Measurements from ENCODE around the gene BSDC1. TPM values are rescaled to one million over a fixed set of nuclear protein-coding genes. Genes with fewer than 3 reads are reported as not detected.
A peak's percentile ranks its signal among the peaks of the same experiment; 100 is the strongest.

BSDC1 gene
- total and polyA plus RNA-seq, 8 donors = 23.8 to 126 (median 45.5) TPM

GRCh38 chr1:32327204-32327603 is 67.0 kb downstream of the BSDC1 start:
- no peak overlapping the region for H3K4me3 ChIP-seq
- no peak overlapping the region for H3K27ac ChIP-seq
- TF ChIP-seq POLR2A (IDR thresholded peaks at IDR 0.05) (no peak), POLR2AphosphoS5 (IDR thresholded peaks at IDR 0.05) (no peak), CTCF (IDR thresholded peaks at IDR 0.05) (no peak), EP300 (IDR thresholded peaks at IDR 0.05) (no peak)
- WGBS, 5 donors = 93 to 97% (median 95%) methylated on average over 10 to 11 of the region's 11 CpGs
- DNase-seq = no peak
- peaks cover 8 to 20% (median 13%) of the 10 kb centered on the region in 4 donors for H3K4me1 ChIP-seq
- intact Hi-C loops (cut with DNase I; ENCODE audit: low total_unique reads) = no loop called here
- H3K36me3 ChIP-seq = peaks cover 47 to 96% (median 89%) of the 10 kb centered on the region in 4 donors
- no peaks in the 10 kb centered on the region for H3K9me3 ChIP-seq
- H3K27me3 ChIP-seq = no peaks in the 10 kb centered on the region

DNA sequence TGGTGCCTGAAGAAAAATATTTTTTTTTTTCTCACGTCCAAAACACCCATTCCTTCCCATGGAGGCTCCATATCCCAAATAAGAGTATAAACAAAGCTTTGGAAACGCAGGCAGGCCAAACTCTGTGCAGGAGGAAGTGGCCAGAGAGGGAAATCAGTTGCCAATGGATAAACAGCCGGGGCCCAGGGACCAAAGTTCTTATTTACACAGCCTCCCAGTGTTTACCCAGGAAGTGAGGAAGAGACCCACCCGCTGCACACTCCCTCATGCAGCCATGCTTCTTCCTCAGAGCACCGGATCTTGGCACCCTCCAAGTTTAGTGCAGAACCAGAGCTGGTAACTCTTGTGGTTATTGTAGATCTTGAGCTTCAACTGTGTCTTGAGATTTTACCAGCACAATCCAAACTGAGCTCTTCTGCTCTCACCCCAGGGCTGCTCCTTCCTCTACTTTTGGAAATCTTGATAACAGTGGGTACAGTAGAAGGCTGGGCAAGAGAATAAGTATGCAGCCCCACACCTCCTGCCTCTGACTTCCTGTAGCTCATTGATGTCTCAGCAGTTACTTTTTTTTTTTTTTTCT is 72.4 kb downstream of the BSDC1 start:
- intact Hi-C loops (cut with DNase I; ENCODE audit: low total_unique reads) = no loop called here
- H3K4me1 ChIP-seq = peaks cover 24 to 45% (median 35%) of the 10 kb centered on the region in 4 donors
- no peaks in the 10 kb centered on the region for H3K27me3 ChIP-seq
- WGBS, 5 donors = 7 to 20% (median 16%) methylated on average over 5 of the region's 5 CpGs
- H3K27ac ChIP-seq = peak overlapping the region; percentile 80 to 87 (median 85)
- TF ChIP-seq EP300 (IDR thresholded peaks at IDR 0.05) = no peak
- peak in 2 of 3 donors; percentile 32 to 66 for TF ChIP-seq POLR2AphosphoS5 (IDR thresholded peaks at IDR 0.05)
- H3K36me3 ChIP-seq = peaks cover 19 to 76% (median 68%) of the 10 kb centered on the region in 4 donors
- DNase-seq = peak; percentile 88 to 90
- H3K9me3 ChIP-seq = no peaks in the 10 kb centered on the region
- peak overlapping the region in 1 of 4 donors; percentile 23 for H3K4me3 ChIP-seq

GRCh38 chr1:32318127-32318869 is 75.9 kb downstream of the BSDC1 start:
- no peaks in the 10 kb centered on the region for H3K9me3 ChIP-seq
- TF ChIP-seq EP300 (IDR thresholded peaks at IDR 0.05) (no peak), CTCF (IDR thresholded peaks at IDR 0.05) (no peak), POLR2AphosphoS5 (IDR thresholded peaks at IDR 0.05) (no peak), POLR2A (IDR thresholded peaks at IDR 0.05) (no peak)
- H3K36me3 ChIP-seq = peaks cover 10 to 51% (median 47%) of the 10 kb centered on the region in 4 donors
- H3K27me3 ChIP-seq = no peaks in the 10 kb centered on the region
- no peak for DNase-seq
- WGBS, 5 donors = 85 to 93% (median 92%) methylated on average over 10 of the region's 10 CpGs
- no peak overlapping the region for H3K4me3 ChIP-seq
- intact Hi-C loops (cut with DNase I; ENCODE audit: low total_unique reads) = no loop called here
- H3K27ac ChIP-seq = no peak overlapping the region
- peaks cover 30 to 53% (median 46%) of the 10 kb centered on the region in 4 donors for H3K4me1 ChIP-seq

DNA sequence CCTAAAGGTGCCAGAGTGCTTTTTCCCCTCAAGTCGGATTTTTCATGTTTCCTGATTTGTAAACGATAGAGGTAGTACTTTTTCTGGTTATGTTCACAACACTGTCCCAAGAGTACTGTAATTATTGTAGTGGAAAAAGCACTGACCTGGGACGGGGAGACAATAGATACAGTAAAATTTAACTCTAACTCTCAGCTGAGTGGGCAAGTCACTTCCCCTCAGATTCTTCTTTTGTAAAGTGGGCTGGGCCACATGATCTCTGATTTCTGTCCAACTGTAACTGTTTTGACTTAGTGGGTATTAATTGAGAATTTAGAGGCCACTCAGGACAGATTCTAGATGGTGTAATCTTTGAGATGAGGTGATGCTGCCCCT is 77.4 kb downstream of the BSDC1 start:
- Histone ChIP-seq H3K9me3 (no peaks in the 10 kb centered on the region), H3K4me3 (no peak overlapping the region), H3K36me3 (peaks cover 10 to 50% (median 43%) of the 10 kb centered on the region in 4 donors), H3K27me3 (no peaks in the 10 kb centered on the region), H3K27ac (peak overlapping the region in 1 of 5 donors; percentile 79), H3K4me1 (peaks cover 19 to 39% (median 34%) of the 10 kb centered on the region in 4 donors)
- intact Hi-C loops (cut with DNase I; ENCODE audit: low total_unique reads) = no loop called here
- 60 to 75% (median 63%) methylated on average over 3 of the region's 3 CpGs for WGBS, 5 donors
- DNase-seq = no peak
- TF ChIP-seq EP300 (IDR thresholded peaks at IDR 0.05) (no peak), POLR2A (IDR thresholded peaks at IDR 0.05) (no peak), CTCF (IDR thresholded peaks at IDR 0.05) (no peak), POLR2AphosphoS5 (IDR thresholded peaks at IDR 0.05) (no peak)

Other genes with a start within 250 kb of the BSDC1 start
- 10 to 100 TPM; 20.6 to 48.1 (median 28.0) TPM for gene TXLNA, start 214.8 kb downstream of the BSDC1 start, total RNA-seq
- gene TXLNA, start 214.8 kb downstream of the BSDC1 start, polyA plus RNA-seq = 10 to 100 TPM in 2 of 3 donors, 1 to 10 TPM in 1; 9.8 to 18.4 (median 12.1) TPM
- gene CCDC28B, start 193.8 kb downstream of the BSDC1 start, total RNA-seq = 10 to 100 TPM in 1 of 5 donors, 1 to 10 TPM in 1, under 1 TPM in 1, not detected in 2; 0.45 to 27.8 (median 5.3) TPM
- 10 to 100 TPM in 2 of 3 donors, 1 to 10 TPM in 1; 8.7 to 11.8 (median 10.7) TPM for gene CCDC28B, start 193.8 kb downstream of the BSDC1 start, polyA plus RNA-seq
- gene IQCC, start 188.8 kb downstream of the BSDC1 start, total RNA-seq = 1 to 10 TPM in 4 of 5 donors, not detected in 1; 2.3 to 5.5 (median 2.9) TPM
- gene IQCC, start 188.8 kb downstream of the BSDC1 start, polyA plus RNA-seq = 1 to 10 TPM; 1.3 to 2.1 (median 1.7) TPM
- not detected for gene DCDC2B, start 185.4 kb downstream of the BSDC1 start, total RNA-seq
- not detected for gene DCDC2B, start 185.4 kb downstream of the BSDC1 start, polyA plus RNA-seq
- gene TMEM234, start 172.1 kb downstream of the BSDC1 start, total RNA-seq = 100 to 1,000 TPM in 1 of 5 donors, 10 to 100 TPM in 4; 19.1 to 169 (median 27.1) TPM
- gene TMEM234, start 172.1 kb downstream of the BSDC1 start, polyA plus RNA-seq = 10 to 100 TPM; 11.6 to 14.3 (median 13.4) TPM
- gene EIF3I, start 172.0 kb downstream of the BSDC1 start, total RNA-seq = 100 to 1,000 TPM in 2 of 5 donors, 10 to 100 TPM in 3; 21.1 to 444 (median 90.1) TPM
- gene EIF3I, start 172.0 kb downstream of the BSDC1 start, polyA plus RNA-seq = 100 to 1,000 TPM; 180 to 245 (median 198) TPM
- 10 to 100 TPM in 1 of 5 donors, 1 to 10 TPM in 1, not detected in 3; 1.6 to 36.8 TPM for gene FAM167B, start 147.2 kb downstream of the BSDC1 start, total RNA-seq
- 1 to 10 TPM; 3.6 to 7.1 (median 4.7) TPM for gene FAM167B, start 147.2 kb downstream of the BSDC1 start, polyA plus RNA-seq
- gene LCK, start 143.2 kb downstream of the BSDC1 start, total RNA-seq = 1 to 10 TPM in 4 of 5 donors, under 1 TPM in 1; 0.58 to 6.4 (median 2.0) TPM
- gene LCK, start 143.2 kb downstream of the BSDC1 start, polyA plus RNA-seq = 1 to 10 TPM; 1.5 to 4.1 (median 2.3) TPM
- 100 to 1,000 TPM in 1 of 5 donors, 10 to 100 TPM in 4; 62.0 to 143 (median 77.0) TPM for gene HDAC1, start 102.4 kb downstream of the BSDC1 start, total RNA-seq
- 100 to 1,000 TPM in 1 of 3 donors, 10 to 100 TPM in 2; 50.7 to 113 (median 57.1) TPM for gene HDAC1, start 102.4 kb downstream of the BSDC1 start, polyA plus RNA-seq
- gene MARCKSL1, start 58.2 kb downstream of the BSDC1 start, total RNA-seq = 10 to 100 TPM in 4 of 5 donors, 1 to 10 TPM in 1; 7.6 to 99.4 (median 22.9) TPM
- gene MARCKSL1, start 58.2 kb downstream of the BSDC1 start, polyA plus RNA-seq = 100 to 1,000 TPM in 1 of 3 donors, 10 to 100 TPM in 2; 46.4 to 100 (median 95.3) TPM
- gene FAM229A, start 32.0 kb downstream of the BSDC1 start, total RNA-seq = 10 to 100 TPM in 2 of 5 donors, 1 to 10 TPM in 3; 2.2 to 21.6 (median 8.8) TPM
- 10 to 100 TPM in 1 of 3 donors, 1 to 10 TPM in 2; 7.8 to 10.3 (median 8.7) TPM for gene FAM229A, start 32.0 kb downstream of the BSDC1 start, polyA plus RNA-seq
- under 1 TPM in 1 of 5 donors, not detected in 4; 0.92 TPM for gene TSSK3, start 31.9 kb downstream of the BSDC1 start, total RNA-seq
- under 1 TPM in 1 of 3 donors, not detected in 2; 0.43 TPM for gene TSSK3, start 31.9 kb downstream of the BSDC1 start, polyA plus RNA-seq
- under 1 TPM in 2 of 5 donors, not detected in 3; under 0.01 to 0.37 TPM for gene ZBTB8B, start 70.6 kb upstream of the BSDC1 start, total RNA-seq
- under 1 TPM in 1 of 3 donors, not detected in 2; 0.15 TPM for gene ZBTB8B, start 70.6 kb upstream of the BSDC1 start, polyA plus RNA-seq
- gene ZBTB8A, start 145.0 kb upstream of the BSDC1 start, total RNA-seq = 10 to 100 TPM in 1 of 5 donors, 1 to 10 TPM in 2, under 1 TPM in 2; 0.58 to 23.9 (median 6.5) TPM
- gene ZBTB8A, start 145.0 kb upstream of the BSDC1 start, polyA plus RNA-seq = 1 to 10 TPM; 1.6 to 4.1 (median 2.1) TPM

Measured in stomach (tissue), 9 donors.